H9 (cell line): ENCODE measurements around the gene IP6K2. TPM values are rescaled to one million over a fixed set of nuclear protein-coding genes. Genes with fewer than 3 reads are reported as not detected.
"Not testable (repeated sequence)": the region's sequence is repeated elsewhere in the genome, so short reads cannot be mapped to it uniquely, and the experiment has no call there.

Experiments used
- DNase-seq: peaks from one replicate; pipeline ENCODE4 v3.0.0-alpha.2; 2017
- H2AFZ ChIP-seq: one replicate; pipeline ENCODE4 v1.6.1; 2013; ENCODE audit warnings: mild to moderate bottlenecking, low read length, control low read depth, moderate library complexity
- H2AK5ac ChIP-seq: 2 replicates; pipeline ENCODE4 v1.6.1; 2013; ENCODE audit warnings: low read length, control low read depth, mixed read lengths; ENCODE audit not compliant: insufficient read length
- H2BK120ac ChIP-seq: one replicate; pipeline ENCODE4 v1.6.1; 2013; ENCODE audit warnings: low read depth, mild to moderate bottlenecking, low read length, control low read depth, inconsistent platforms; ENCODE audit not compliant: poor library complexity, severe bottlenecking
- H2BK12ac ChIP-seq: 2 replicates; pipeline ENCODE4 v1.6.1; 2013; ENCODE audit warnings: low read length, control low read depth, mixed read lengths, low read depth; ENCODE audit not compliant: insufficient read length
- H2BK15ac ChIP-seq: 2 replicates; pipeline ENCODE4 v1.6.1; 2013; ENCODE audit warnings: low read depth, low read length, control low read depth
- H2BK20ac ChIP-seq: one replicate; pipeline ENCODE4 v1.6.1; 2013; ENCODE audit warnings: low read depth, mild to moderate bottlenecking, low read length, control low read depth, inconsistent platforms; ENCODE audit not compliant: poor library complexity, severe bottlenecking
- H2BK5ac ChIP-seq: 2 replicates; pipeline ENCODE4 v1.6.1; 2013; ENCODE audit warnings: low read length, control low read depth, mixed read lengths; ENCODE audit not compliant: insufficient read length
- H3K14ac ChIP-seq: 2 replicates; pipeline ENCODE4 v1.6.1; 2013; ENCODE audit warnings: low read length, control low read depth; ENCODE audit not compliant: insufficient read depth
- H3K18ac ChIP-seq: 2 replicates; pipeline ENCODE4 v1.6.1; 2013; ENCODE audit warnings: low read depth, mild to moderate bottlenecking, mixed read lengths, low read length, control low read depth; ENCODE audit not compliant: insufficient read length
- H3K23ac ChIP-seq: 2 replicates; pipeline ENCODE4 v1.6.1; 2013; ENCODE audit warnings: low read length, control low read depth, mixed read lengths, low read depth; ENCODE audit not compliant: insufficient read length
- H3K23me2 ChIP-seq: 2 replicates; pipeline ENCODE4 v1.6.1; 2013; ENCODE audit warnings: low read depth, mild to moderate bottlenecking, mixed read lengths, low read length, control low read depth; ENCODE audit not compliant: insufficient read length, poor library complexity, severe bottlenecking
- H3K27ac ChIP-seq: 2 replicates; pipeline ENCODE4 v1.5.1; 2013; ENCODE audit warnings: low read length, control low read depth, mixed read lengths, low read depth; ENCODE audit not compliant: insufficient read length
- H3K27me3 ChIP-seq: 2 replicates; pipeline ENCODE4 v1.6.1; 2013; ENCODE audit warnings: low read length, control low read depth, inconsistent platforms; ENCODE audit not compliant: insufficient read depth
- H3K4ac ChIP-seq: 2 replicates; pipeline ENCODE4 v1.6.1; 2013; ENCODE audit warnings: low read depth, mild to moderate bottlenecking, control low read depth, inconsistent platforms, low read length, moderate library complexity
- H3K4me1 ChIP-seq: 2 replicates; pipeline ENCODE4 v1.6.1; 2013; ENCODE audit warnings: low read length, control low read depth, inconsistent platforms; ENCODE audit not compliant: insufficient read depth
- H3K4me2 ChIP-seq: 2 replicates; pipeline ENCODE4 v1.6.1; 2013; ENCODE audit warnings: low read length, control low read depth, mixed read lengths; ENCODE audit not compliant: insufficient read length, insufficient read depth
- H3K56ac ChIP-seq: 2 replicates; pipeline ENCODE4 v1.6.1; 2013; ENCODE audit warnings: low read depth, mild to moderate bottlenecking, mixed read lengths, low read length, control low read depth; ENCODE audit not compliant: insufficient read length
- H3K79me1 ChIP-seq: 2 replicates; pipeline ENCODE4 v1.6.1; 2013; ENCODE audit warnings: low read depth, mild to moderate bottlenecking, moderate library complexity, low read length, control low read depth, inconsistent platforms; ENCODE audit not compliant: insufficient read depth, poor library complexity, severe bottlenecking
- H3K79me2 ChIP-seq: 2 replicates; pipeline ENCODE4 v1.6.1; 2013; ENCODE audit warnings: low read length, control low read depth, inconsistent platforms; ENCODE audit not compliant: insufficient read depth
- H3K9ac ChIP-seq: 2 replicates; pipeline ENCODE4 v1.6.1; 2013; ENCODE audit warnings: low read length, control low read depth, mixed read lengths; ENCODE audit not compliant: insufficient read length; ENCODE audit errors: extremely low read depth
- H3K9me3 ChIP-seq: one replicate; pipeline ENCODE4 v1.6.1; 2013; ENCODE audit warnings: low read depth, low read length, inconsistent platforms; ENCODE audit not compliant: control insufficient read depth
- H3T11ph ChIP-seq: one replicate; pipeline ENCODE4 v1.6.1; 2013; ENCODE audit warnings: mild to moderate bottlenecking, low read length, control low read depth, inconsistent platforms
- H4K20me1 ChIP-seq: one replicate; pipeline ENCODE4 v1.6.1; 2013; ENCODE audit not compliant: control insufficient read depth, insufficient read length, insufficient read depth
- H4K5ac ChIP-seq: 2 replicates; pipeline ENCODE4 v1.6.1; 2013; ENCODE audit warnings: low read depth, mild to moderate bottlenecking, mixed read lengths, low read length, control low read depth; ENCODE audit not compliant: insufficient read length
- H4K8ac ChIP-seq: replicated peaks from 2 replicates; pipeline ENCODE4 v1.6.1; 2013; ENCODE audit warnings: low read length, control low read depth, mixed read lengths, low read depth; ENCODE audit not compliant: insufficient read length
- H4K91ac ChIP-seq: 2 replicates; pipeline ENCODE4 v1.6.1; 2013; ENCODE audit warnings: low read depth, mild to moderate bottlenecking, moderate library complexity, mixed read lengths, low read length, control low read depth; ENCODE audit not compliant: insufficient read length
- H3K27ac Mint-ChIP-seq, 3 experiments: 2 replicates in 2 of 3; 3 replicates in 1 of 3; pipeline ENCODE4 v1.8.0; 2020 to 2021; ENCODE audit warnings: mixed read lengths in 3 of 3, mild to moderate bottlenecking in 1 of 3, moderate library complexity in 1 of 3
- H3K27me3 Mint-ChIP-seq: 2 replicates; pipeline ENCODE4 v1.8.0; 2021; ENCODE audit warnings: low read depth, mild to moderate bottlenecking, moderate library complexity, mixed read lengths
- H3K36me3 Mint-ChIP-seq, 3 experiments: 2 replicates in 2 of 3; 3 replicates in 1 of 3; pipeline ENCODE4 v1.8.0; 2020 to 2021; ENCODE audit warnings: low read depth in 3 of 3, mixed read lengths in 3 of 3; ENCODE audit not compliant: insufficient read depth in 1 of 3
- H3K4me1 Mint-ChIP-seq, 2 experiments: 2 replicates each; pipeline ENCODE4 v1.8.0; 2020; ENCODE audit warnings: mixed read lengths in 2 of 2
- H3K4me3 Mint-ChIP-seq, 2 experiments: 2 replicates in 1 of 2; 3 replicates in 1 of 2; pipeline ENCODE4 v1.8.0; 2020 to 2021; ENCODE audit warnings: mild to moderate bottlenecking in 2 of 2, mixed read lengths in 2 of 2, moderate library complexity in 1 of 2
- H3K9me3 Mint-ChIP-seq, 2 experiments: 2 replicates in 1 of 2; 3 replicates in 1 of 2; pipeline ENCODE4 v1.8.0; 2020; ENCODE audit warnings: mild to moderate bottlenecking in 2 of 2, mixed read lengths in 2 of 2, moderate library complexity in 1 of 2
- WGBS: extraction: QIAGEN DNeasy Blood & Tissue Kit; methylation state at CpG from one replicate; pipeline ENCODE4 v1.1.7; 2013; ENCODE audit warnings: missing lambda C conversion rate, low lambda C conversion rate, mixed read lengths; ENCODE audit not compliant: insufficient read length; ENCODE audit errors: extremely low coverage; 5-methylcytosine and 5-hydroxymethylcytosine counted together
- total RNA-seq: library from RNA; stranded (reverse); gene quantifications from 2 replicates; pipeline ENCODE4 v1.2.1, GENCODE V29; 2021
- TF ChIP-seq, protein P1 (sequence below): fragments of 200-600 bp; sonication (generic); conservative IDR thresholded peaks from 3 replicates; pipeline ENCODE4 v1.8.0; 2021; ENCODE audit warnings: antibody characterized with exemption, mild to moderate bottlenecking

Gene IP6K2
- total RNA-seq, 1 experiment from 2014 or later: 94.7 TPM

DNA sequence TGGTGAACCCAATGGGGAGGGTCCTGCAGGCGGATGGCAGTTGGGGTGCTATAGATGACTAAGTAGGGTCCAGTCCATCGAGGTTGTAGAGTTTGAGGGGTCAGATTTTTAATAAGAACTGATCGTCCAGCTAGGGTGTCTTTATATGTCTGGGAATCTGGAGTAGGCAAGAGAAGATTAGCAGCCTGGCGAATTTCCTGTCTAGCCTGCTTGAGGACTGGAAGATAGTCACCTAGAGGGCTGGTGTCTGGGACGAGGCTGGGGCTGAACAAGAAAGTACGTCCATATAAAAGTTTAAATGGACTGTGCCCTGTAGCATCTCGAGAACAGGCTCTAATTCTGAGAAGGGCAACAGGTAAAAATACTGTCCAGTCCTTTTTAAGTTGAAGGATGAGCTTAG, 6.7 kb upstream of the IP6K2 start:
- H4K20me1 ChIP-seq: no peaks in the 10 kb centered on the region
- H3K4me2 ChIP-seq: no peak overlapping the region
- no peaks in the 10 kb centered on the region for H3K4me1 Mint-ChIP-seq
- no peaks in the 10 kb centered on the region for H3K79me1 ChIP-seq
- TF ChIP-seq, protein P1, sequence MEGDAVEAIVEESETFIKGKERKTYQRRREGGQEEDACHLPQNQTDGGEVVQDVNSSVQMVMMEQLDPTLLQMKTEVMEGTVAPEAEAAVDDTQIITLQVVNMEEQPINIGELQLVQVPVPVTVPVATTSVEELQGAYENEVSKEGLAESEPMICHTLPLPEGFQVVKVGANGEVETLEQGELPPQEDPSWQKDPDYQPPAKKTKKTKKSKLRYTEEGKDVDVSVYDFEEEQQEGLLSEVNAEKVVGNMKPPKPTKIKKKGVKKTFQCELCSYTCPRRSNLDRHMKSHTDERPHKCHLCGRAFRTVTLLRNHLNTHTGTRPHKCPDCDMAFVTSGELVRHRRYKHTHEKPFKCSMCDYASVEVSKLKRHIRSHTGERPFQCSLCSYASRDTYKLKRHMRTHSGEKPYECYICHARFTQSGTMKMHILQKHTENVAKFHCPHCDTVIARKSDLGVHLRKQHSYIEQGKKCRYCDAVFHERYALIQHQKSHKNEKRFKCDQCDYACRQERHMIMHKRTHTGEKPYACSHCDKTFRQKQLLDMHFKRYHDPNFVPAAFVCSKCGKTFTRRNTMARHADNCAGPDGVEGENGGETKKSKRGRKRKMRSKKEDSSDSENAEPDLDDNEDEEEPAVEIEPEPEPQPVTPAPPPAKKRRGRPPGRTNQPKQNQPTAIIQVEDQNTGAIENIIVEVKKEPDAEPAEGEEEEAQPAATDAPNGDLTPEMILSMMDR: no peak
- H3K14ac ChIP-seq: no peak overlapping the region
- no peak overlapping the region for H2AFZ ChIP-seq
- H3K27ac Mint-ChIP-seq: no peak overlapping the region
- H3K27me3 Mint-ChIP-seq: peaks cover 21% of the 10 kb centered on the region
- H3K9ac ChIP-seq: no peak overlapping the region
- H4K5ac ChIP-seq: no peak overlapping the region
- no peak overlapping the region for H4K8ac ChIP-seq
- WGBS: no CpG with 5 or more reads among the region's 7 CpGs
- H3K23me2 ChIP-seq: no peaks in the 10 kb centered on the region
- no peak overlapping the region for H2BK20ac ChIP-seq
- H3K27me3 ChIP-seq: no peaks in the 10 kb centered on the region
- H3K9me3 ChIP-seq: no peaks in the 10 kb centered on the region
- no peaks in the 10 kb centered on the region for H3K4me1 ChIP-seq
- H2BK15ac ChIP-seq: no peak overlapping the region
- no peak overlapping the region for H2AK5ac ChIP-seq
- H3K27ac ChIP-seq: no peak overlapping the region
- no peak overlapping the region for H3T11ph ChIP-seq
- H3K56ac ChIP-seq: no peak overlapping the region
- no peak overlapping the region for H3K18ac ChIP-seq
- H3K36me3 Mint-ChIP-seq: no peaks in the 10 kb centered on the region
- no peak overlapping the region for H3K4me3 Mint-ChIP-seq
- H4K91ac ChIP-seq: no peak overlapping the region
- no peak overlapping the region for H2BK5ac ChIP-seq
- H2BK12ac ChIP-seq: no peak overlapping the region
- H3K9me3 Mint-ChIP-seq: no peaks in the 10 kb centered on the region; a peak in 1 of 5 replicates
- H3K79me2 ChIP-seq: no peaks in the 10 kb centered on the region
- no peak overlapping the region for H3K23ac ChIP-seq
- no peak overlapping the region for H2BK120ac ChIP-seq
- no peak overlapping the region for H3K4ac ChIP-seq
- no peak for DNase-seq

DNA sequence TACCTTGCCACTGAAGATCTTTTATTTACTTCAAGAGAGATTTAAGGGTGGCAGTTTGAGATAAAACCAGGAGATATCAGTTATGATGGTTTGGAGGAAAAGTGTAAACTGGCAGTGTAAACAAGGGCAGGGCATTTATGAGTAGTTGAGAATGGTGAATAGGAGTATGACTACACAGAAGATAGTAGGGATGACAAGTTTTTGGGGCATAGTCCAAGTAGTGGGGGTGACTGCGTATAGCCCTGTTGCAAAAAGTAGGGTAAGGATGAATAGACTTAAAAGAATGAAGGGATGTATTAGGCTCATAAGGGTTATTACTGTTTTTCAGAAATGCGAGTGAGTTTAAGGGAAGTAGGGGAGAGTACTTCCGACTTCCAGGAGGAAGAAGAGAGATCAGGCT, 6.3 kb upstream of the IP6K2 start:
- H3K56ac ChIP-seq, DNase-seq, H2BK5ac ChIP-seq, H3K4me1 Mint-ChIP-seq, H3K4me2 ChIP-seq, H3K27me3 ChIP-seq, H3K79me1 ChIP-seq, H3K9me3 Mint-ChIP-seq, H3K9ac ChIP-seq, H3K79me2 ChIP-seq, H4K91ac ChIP-seq, H3K14ac ChIP-seq, H4K5ac ChIP-seq, H3K36me3 Mint-ChIP-seq, H3K9me3 ChIP-seq, H2AFZ ChIP-seq, H2BK12ac ChIP-seq, H3K23ac ChIP-seq, H4K20me1 ChIP-seq, H2BK120ac ChIP-seq, H3K18ac ChIP-seq, H3K23me2 ChIP-seq, H3K4ac ChIP-seq, H2BK15ac ChIP-seq, H3T11ph ChIP-seq, H3K27ac ChIP-seq, H3K27ac Mint-ChIP-seq, H3K4me3 Mint-ChIP-seq, H2AK5ac ChIP-seq, H4K8ac ChIP-seq, H2BK20ac ChIP-seq, H3K4me1 ChIP-seq: not testable (repeated sequence)
- no CpG with 5 or more reads among the region's 3 CpGs for WGBS
- H3K27me3 Mint-ChIP-seq: peaks cover 23% of the 10 kb centered on the region
